GM23338 (cell line): ENCODE data around the gene IGSF11. TPM values are rescaled to one million over a fixed set of nuclear protein-coding genes. Genes with fewer than 3 reads are reported as not detected.

Experiments
- ATAC-seq: fragments of 200-7000 bp; cut with Tn5 transposase; 3 replicates; pipeline ENCODE4 v1.9.1; 2020
- DNase-seq: peaks from one replicate; pipeline ENCODE4 v3.0.0-alpha.2; 2015; ENCODE audit warnings: low spot score
- H2AFZ ChIP-seq: fragments of 200-600 bp; sonication (generic); 2 replicates; pipeline ENCODE4 v1.8.0; 2016; ENCODE audit warnings: antibody characterized with exemption, mild to moderate bottlenecking, moderate library complexity
- H3F3A ChIP-seq: fragments of 200-600 bp; sonication (generic); replicated peaks from 2 replicates; pipeline ENCODE4 v1.8.0; 2017; ENCODE audit warnings: antibody characterized with exemption, mixed run types, low read depth
- H3K27ac ChIP-seq: fragments of 200-600 bp; sonication (generic); 2 replicates; pipeline ENCODE4 v1.6.1; 2016; ENCODE audit warnings: low read depth
- H3K27me3 ChIP-seq: fragments of 200-600 bp; sonication (generic); 2 replicates; pipeline ENCODE4 v1.8.0; 2016; ENCODE audit warnings: mild to moderate bottlenecking, mixed run types, moderate library complexity; ENCODE audit not compliant: insufficient read depth
- H3K36me3 ChIP-seq: fragments of 200-600 bp; sonication (generic); 2 replicates; pipeline ENCODE4 v1.8.0; 2016; ENCODE audit warnings: mild to moderate bottlenecking; ENCODE audit not compliant: insufficient read depth
- H3K4me1 ChIP-seq: fragments of 200-600 bp; sonication (generic); 2 replicates; pipeline ENCODE4 v1.8.0; 2016; ENCODE audit warnings: mild to moderate bottlenecking, moderate library complexity; ENCODE audit not compliant: insufficient read depth
- H3K4me2 ChIP-seq: fragments of 200-600 bp; sonication (generic); 2 replicates; pipeline ENCODE4 v1.7.1; 2017; ENCODE audit warnings: mixed run types
- H3K4me3 ChIP-seq: fragments of 200-600 bp; sonication (generic); 2 replicates; pipeline ENCODE4 v1.6.1; 2016; ENCODE audit warnings: mixed run types
- H3K79me2 ChIP-seq: fragments of 200-600 bp; sonication (generic); replicated peaks from 2 replicates; pipeline ENCODE4 v1.8.0; 2017; ENCODE audit warnings: mild to moderate bottlenecking; ENCODE audit not compliant: insufficient read depth
- H3K9me2 ChIP-seq: fragments of 200-600 bp; sonication (generic); 2 replicates; pipeline ENCODE4 v1.8.0; 2017; ENCODE audit not compliant: insufficient read depth
- H4K20me1 ChIP-seq: fragments of 200-600 bp; sonication (generic); replicated peaks from 2 replicates; pipeline ENCODE4 v1.8.0; 2017; ENCODE audit warnings: mild to moderate bottlenecking; ENCODE audit not compliant: insufficient read depth
- H3K27ac Mint-ChIP-seq: 2 replicates; pipeline ENCODE4 v1.8.0; 2020; ENCODE audit warnings: inconsistent platforms, mild to moderate bottlenecking, moderate library complexity, mixed read lengths
- H3K27me3 Mint-ChIP-seq: 3 replicates; pipeline ENCODE4 v1.8.0; 2022; ENCODE audit warnings: low read depth, mild to moderate bottlenecking, moderate library complexity, mixed read lengths, inconsistent platforms; ENCODE audit not compliant: insufficient read depth, poor library complexity
- H3K36me3 Mint-ChIP-seq: 3 replicates; pipeline ENCODE4 v1.8.0; 2021; ENCODE audit warnings: low read depth, mild to moderate bottlenecking, inconsistent platforms, moderate library complexity, mixed read lengths
- H3K4me1 Mint-ChIP-seq: 3 replicates; pipeline ENCODE4 v1.8.0; 2020; ENCODE audit warnings: mild to moderate bottlenecking, inconsistent platforms, mixed read lengths
- H3K4me3 Mint-ChIP-seq: 3 replicates; pipeline ENCODE4 v1.8.0; 2021; ENCODE audit warnings: moderate library complexity, mild to moderate bottlenecking, inconsistent platforms, mixed read lengths
- H3K9me3 Mint-ChIP-seq: 3 replicates; pipeline ENCODE4 v1.8.0; 2020; ENCODE audit warnings: moderate library complexity, mild to moderate bottlenecking, inconsistent platforms, mixed read lengths
- CTCF ChIP-seq, 2 experiments: fragments of 200-600 bp in 1 of 2; sonication (generic) in 1 of 2; conservative IDR thresholded peaks; 2 replicates each; pipeline versions ENCODE4 v1.5.1 to v1.6.1; 2016 to 2017; ENCODE audit warnings: antibody characterized with exemption in 2 of 2, low read depth in 2 of 2, mild to moderate bottlenecking in 2 of 2, moderate library complexity in 1 of 2
- ETS1 ChIP-seq: IDR thresholded peaks from 2 replicates; pipeline ENCODE4 v1.6.1; 2016; ENCODE audit warnings: antibody characterized with exemption
- NANOG ChIP-seq: IDR thresholded peaks from 2 replicates; pipeline ENCODE4 v1.6.1; 2016; ENCODE audit warnings: antibody characterized with exemption, borderline replicate concordance
- STAT1 ChIP-seq: IDR thresholded peaks from one replicate; pipeline ENCODE4 v1.6.1; 2016; ENCODE audit warnings: antibody characterized with exemption; ENCODE audit not compliant: unreplicated experiment
- ZNF462 ChIP-seq: fragments of 250-450 bp; sonication (Bioruptor Pico); IDR thresholded peaks from 2 replicates; pipeline ENCODE4 v1.5.0; 2020; ENCODE audit warnings: mild to moderate bottlenecking, moderate library complexity
- polyA plus RNA-seq: library from polyadenylated mRNA; unstranded; fragments of >200 nt; fragmentation: Nextera tagmentation; extraction: Ambion mirVana; gene quantifications from 2 replicates; pipeline ENCODE4 v1.2.1, GENCODE V29; 2016
- total RNA-seq: library from RNA; depleted of rRNA; stranded (reverse); fragments of >200 nt; shearing (Covaris generic); gene quantifications from 2 replicates; pipeline ENCODE4 v1.2.3, GENCODE V29; 2014

IGSF11 gene
- total and polyA plus RNA-seq, 2 experiments from 2014 or later, result 0.68 to 1.8 TPM

- DNase-seq (no peak), ATAC-seq (no peak)
- Histone ChIP-seq H2AFZ (peak overlapping the region; percentile 84), H3F3A (no peaks in the 10 kb centered on the region; the same call in 1 of the 2 replicates), H3K4me3 (peak overlapping the region; percentile 74), H3K4me2 (peak overlapping the region; percentile 79), H3K36me3 (no peaks in the 10 kb centered on the region), H3K27ac (no peak overlapping the region), H3K9me2 (no peaks in the 10 kb centered on the region), H3K79me2 (no peaks in the 10 kb centered on the region), H3K4me1 (peaks cover 4% of the 10 kb centered on the region; the same call in 1 of the 2 replicates), H3K27me3 (peaks cover 29% of the 10 kb centered on the region), H4K20me1 (no peaks in the 10 kb centered on the region)
- H3K27me3 Mint-ChIP-seq, result peaks cover 11% of the 10 kb centered on the region
- no peaks in the 10 kb centered on the region; the same call in 2 of the 3 replicates for H3K9me3 Mint-ChIP-seq
- H3K36me3 Mint-ChIP-seq, result no peaks in the 10 kb centered on the region
- TF ChIP-seq CTCF (conservative IDR thresholded peaks at IDR 0.05; ENCODE audit: low read depth in 2 of 2), result no peak
- TF ChIP-seq ZNF462 (CRISPR knock-in tag), result no peak
- TF ChIP-seq ETS1, result no peak
- TF ChIP-seq STAT1, result no peak
- TF ChIP-seq NANOG, result no peak
- peaks cover 18% of the 10 kb centered on the region for H3K4me1 Mint-ChIP-seq
- H3K27ac Mint-ChIP-seq, result no peak overlapping the region
- H3K4me3 Mint-ChIP-seq, result peak overlapping the region; percentile 91
Measured at GRCh38 chr3:119033393-119034255, 1.0 kb downstream of the IGSF11 start.
